ENCODE data around the gene TBC1D24.

The TBC1D24 gene

GRCh38 chr16:2520097-2520783 is 45.3 kb downstream of the TBC1D24 start, which contains the start of gene AMDHD2:
Gene AMDHD2, plus strand, starts transcription at chr16:2520371. Its CDS starts 88 bp downstream, at chr16:2520459.
- ATAC-seq: peak; percentile 80
- Mint-ChIP-seq H3K4me1 (peaks cover 73% of the 10 kb centered on the region), H3K36me3 (peaks cover 49% of the 10 kb centered on the region), H3K27me3 (no peaks in the 10 kb centered on the region), H3K4me3 (peak within 1 kb of the TSS; percentile 83), H3K9me3 (no peaks in the 10 kb centered on the region), H3K27ac (peak within 1 kb of the TSS; percentile 86)

GRCh38 chr16:2520784-2521531 is 46.0 kb downstream of the TBC1D24 start:
- H3K36me3 Mint-ChIP-seq: peaks cover 47% of the 10 kb centered on the region
- H3K4me1 Mint-ChIP-seq: peaks cover 66% of the 10 kb centered on the region
- peak; percentile 86 for ATAC-seq
- H3K27ac Mint-ChIP-seq: peak overlapping the region; percentile 86
- peak overlapping the region; percentile 83 for H3K4me3 Mint-ChIP-seq
- no peaks in the 10 kb centered on the region for H3K27me3 Mint-ChIP-seq
- H3K9me3 Mint-ChIP-seq: no peaks in the 10 kb centered on the region

- H3K4me3 Mint-ChIP-seq: no peak overlapping the region
- no peaks in the 10 kb centered on the region for H3K27me3 Mint-ChIP-seq
- H3K36me3 Mint-ChIP-seq: peaks cover 49% of the 10 kb centered on the region
- H3K9me3 Mint-ChIP-seq: no peaks in the 10 kb centered on the region
- no peak for ATAC-seq
- peak overlapping the region; percentile 40 for H3K27ac Mint-ChIP-seq
- peaks cover 43% of the 10 kb centered on the region for H3K4me1 Mint-ChIP-seq
Measured at GRCh38 chr16:2523801-2524231, 48.9 kb downstream of the TBC1D24 start.

GRCh38 chr16:2524339-2524938 is 49.5 kb downstream of the TBC1D24 start:
- H3K27me3 Mint-ChIP-seq: no peaks in the 10 kb centered on the region
- no peaks in the 10 kb centered on the region for H3K9me3 Mint-ChIP-seq
- ATAC-seq: no peak
- peaks cover 37% of the 10 kb centered on the region for H3K4me1 Mint-ChIP-seq
- H3K27ac Mint-ChIP-seq: peak overlapping the region; percentile 40
- peaks cover 43% of the 10 kb centered on the region for H3K36me3 Mint-ChIP-seq
- H3K4me3 Mint-ChIP-seq: no peak overlapping the region

- Mint-ChIP-seq H3K4me3 (no peak overlapping the region), H3K9me3 (no peaks in the 10 kb centered on the region), H3K4me1 (peaks cover 39% of the 10 kb centered on the region), H3K27me3 (no peaks in the 10 kb centered on the region), H3K36me3 (peaks cover 47% of the 10 kb centered on the region), H3K27ac (no peak overlapping the region)
- no peak for ATAC-seq
Measured at GRCh38 chr16:2526135-2526534, 51.2 kb downstream of the TBC1D24 start.

- Mint-ChIP-seq H3K4me1 (peaks cover 42% of the 10 kb centered on the region), H3K36me3 (peaks cover 47% of the 10 kb centered on the region), H3K27me3 (no peaks in the 10 kb centered on the region), H3K9me3 (no peaks in the 10 kb centered on the region), H3K27ac (no peak overlapping the region), H3K4me3 (no peak overlapping the region)
- ATAC-seq: no peak
Measured at GRCh38 chr16:2527071-2527783, 52.3 kb downstream of the TBC1D24 start.

- no peak overlapping the region for H3K27ac Mint-ChIP-seq
- no peaks in the 10 kb centered on the region for H3K9me3 Mint-ChIP-seq
- no peak for ATAC-seq
- H3K4me3 Mint-ChIP-seq: no peak overlapping the region
- peaks cover 47% of the 10 kb centered on the region for H3K4me1 Mint-ChIP-seq
- peaks cover 47% of the 10 kb centered on the region for H3K36me3 Mint-ChIP-seq
- H3K27me3 Mint-ChIP-seq: no peaks in the 10 kb centered on the region
Measured at GRCh38 chr16:2527784-2528100, 52.8 kb downstream of the TBC1D24 start.

GRCh38 chr16:2528161-2529060 is 53.5 kb downstream of the TBC1D24 start:
- Mint-ChIP-seq H3K9me3 (no peaks in the 10 kb centered on the region), H3K36me3 (peaks cover 44% of the 10 kb centered on the region), H3K27me3 (no peaks in the 10 kb centered on the region), H3K27ac (no peak overlapping the region), H3K4me3 (no peak overlapping the region), H3K4me1 (peaks cover 48% of the 10 kb centered on the region)
- ATAC-seq: no peak

GRCh38 chr16:2529061-2529931 is 54.4 kb downstream of the TBC1D24 start:
- peaks cover 35% of the 10 kb centered on the region for H3K36me3 Mint-ChIP-seq
- no peaks in the 10 kb centered on the region for H3K9me3 Mint-ChIP-seq
- ATAC-seq: no peak
- H3K27ac Mint-ChIP-seq: peak overlapping the region; percentile 93
- H3K4me3 Mint-ChIP-seq: no peak overlapping the region
- H3K27me3 Mint-ChIP-seq: no peaks in the 10 kb centered on the region
- H3K4me1 Mint-ChIP-seq: peaks cover 39% of the 10 kb centered on the region

GRCh38 chr16:2529961-2530628 is 55.2 kb downstream of the TBC1D24 start:
- ATAC-seq: no peak

GRCh38 chr16:2530629-2531318 is 55.8 kb downstream of the TBC1D24 start:
- H3K27ac Mint-ChIP-seq: peak overlapping the region; percentile 93
- no peak for ATAC-seq

More at GRCh38 chr16:2529961-2530628, 55.2 kb downstream of the TBC1D24 start:
- Mint-ChIP-seq H3K4me3 (peak overlapping the region; percentile 41), H3K27ac (peak overlapping the region; percentile 93), H3K9me3 (no peaks in the 10 kb centered on the region), H3K36me3 (peaks cover 27% of the 10 kb centered on the region), H3K27me3 (no peaks in the 10 kb centered on the region), H3K4me1 (peaks cover 35% of the 10 kb centered on the region)

GRCh38 chr16:2531371-2531695 is 56.4 kb downstream of the TBC1D24 start, which contains the start of gene CEMP1:
Gene CEMP1, minus strand, starts transcription at chr16:2531408. Its CDS starts 335 bp downstream, at chr16:2531073.
- peaks cover 37% of the 10 kb centered on the region for H3K4me1 Mint-ChIP-seq
- no peaks in the 10 kb centered on the region for H3K9me3 Mint-ChIP-seq
- ATAC-seq: no peak
- H3K27ac Mint-ChIP-seq: peak within 1 kb of the TSS; percentile 93
- peaks cover 20% of the 10 kb centered on the region for H3K36me3 Mint-ChIP-seq
- H3K4me3 Mint-ChIP-seq: peak within 1 kb of the TSS; percentile 97
- no peaks in the 10 kb centered on the region for H3K27me3 Mint-ChIP-seq

More at GRCh38 chr16:2530629-2531318, 55.8 kb downstream of the TBC1D24 start:
- Mint-ChIP-seq H3K4me1 (peaks cover 35% of the 10 kb centered on the region), H3K9me3 (no peaks in the 10 kb centered on the region), H3K36me3 (peaks cover 26% of the 10 kb centered on the region), H3K27me3 (no peaks in the 10 kb centered on the region), H3K4me3 (peak overlapping the region; percentile 97)

Measured in stimulated activated memory B cell treated with anti-CD40 and anti-IgM and Interleukin-4, amounts not matched to agents 10 μg/mL and 1 μg/mL and 100 μg/mL, for 72 hours (primary cell).